ENCODE data around the gene PBX1.

PBX1 gene

GRCh38 chr1:164843743-164844500 is 284.9 kb downstream of the PBX1 start:
- no peak for DNase-seq

- no peak for DNase-seq
Observed at GRCh38 chr1:164846731-164847691, 288.0 kb downstream of the PBX1 start.

DNA sequence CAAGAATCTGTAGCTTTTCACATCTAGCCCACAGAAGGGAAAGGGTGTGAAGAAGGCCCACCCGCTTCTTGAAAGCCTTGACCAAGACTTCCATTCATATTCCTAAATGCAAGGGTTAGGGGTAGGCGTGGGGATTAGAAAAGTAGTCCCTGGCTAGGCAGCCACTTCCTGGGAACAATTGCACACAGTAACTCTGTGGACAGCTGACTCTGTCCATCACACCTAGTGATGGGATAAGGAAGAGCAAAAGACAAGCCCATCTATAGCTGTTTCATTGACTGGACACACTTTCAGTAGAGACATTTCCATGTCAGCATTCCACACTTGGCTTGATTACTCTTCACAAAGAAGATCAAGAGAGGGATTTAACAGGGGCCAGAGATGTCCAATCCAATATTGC is 294.2 kb downstream of the PBX1 start:
- DNase-seq, result no peak

- no peak for DNase-seq
Observed at GRCh38 chr1:164855716-164856329, 296.8 kb downstream of the PBX1 start.

DNA sequence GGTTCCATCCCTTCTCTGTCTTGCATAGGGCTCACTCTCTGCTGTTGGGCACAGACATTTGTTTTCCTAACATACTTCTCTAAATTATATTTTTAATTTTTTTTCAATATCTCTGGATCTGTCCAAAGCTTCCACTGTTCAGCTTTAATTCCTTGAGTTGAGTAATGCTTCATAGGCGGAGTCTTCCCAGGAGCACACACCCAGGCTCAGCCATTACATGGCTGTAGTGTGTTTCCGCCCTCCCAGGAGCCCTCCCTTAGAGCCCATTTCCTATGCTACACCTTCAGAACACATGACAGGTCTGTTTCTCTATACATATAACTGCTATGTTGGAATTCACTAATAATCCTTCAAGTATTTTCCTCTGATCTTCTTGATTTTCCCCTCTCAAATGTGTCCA is 297.4 kb downstream of the PBX1 start:
- DNase-seq, result no peak

GRCh38 chr1:164857439-164857838 is 298.5 kb downstream of the PBX1 start:
- DNase-seq, result no peak

DNA sequence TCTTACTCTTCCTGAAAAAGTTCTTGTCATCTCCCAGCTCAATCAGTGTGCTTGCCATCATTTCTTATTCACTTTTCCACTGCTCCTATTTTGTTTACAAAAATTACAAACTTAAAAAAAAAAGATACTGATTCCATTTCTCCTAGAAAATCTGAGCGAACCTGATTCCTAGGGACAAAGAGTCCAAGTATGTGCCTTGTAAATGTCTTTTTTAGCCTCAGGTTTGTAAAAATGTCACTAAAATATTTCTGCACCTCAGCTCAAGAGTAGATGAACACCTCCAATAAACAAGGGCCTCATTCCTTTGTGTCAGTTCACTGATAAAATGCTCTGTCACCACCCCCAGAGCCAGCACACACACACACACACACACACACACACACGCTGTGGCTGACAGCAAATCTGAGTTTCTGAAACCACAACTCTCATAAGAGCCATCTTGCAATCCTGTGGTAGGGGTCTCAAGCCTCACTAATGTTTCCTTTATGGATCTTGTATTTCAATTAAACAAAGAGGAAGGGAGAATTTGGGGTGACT is 299.2 kb downstream of the PBX1 start:
- no peak for DNase-seq

DNA sequence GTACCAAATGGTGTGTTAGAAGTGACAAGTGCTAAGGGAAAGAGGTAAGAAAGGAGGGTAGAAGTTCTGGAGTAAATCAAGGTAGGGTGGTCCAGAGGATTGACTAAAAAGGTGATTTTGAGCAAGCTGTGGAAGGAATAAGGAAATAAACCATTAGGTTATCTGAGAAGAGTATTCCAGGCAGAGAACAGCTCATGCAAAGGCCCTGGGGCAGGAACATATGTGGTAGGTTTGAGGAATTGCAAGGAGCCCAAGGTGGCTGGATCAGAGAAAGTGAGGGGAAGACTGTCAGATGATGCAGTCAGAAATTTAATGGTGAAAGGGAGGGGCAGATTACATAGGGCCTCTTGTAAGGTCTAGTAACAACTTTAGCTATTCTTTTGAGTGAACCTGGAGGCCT is 302.6 kb downstream of the PBX1 start:
- DNase-seq, result no peak

DNA sequence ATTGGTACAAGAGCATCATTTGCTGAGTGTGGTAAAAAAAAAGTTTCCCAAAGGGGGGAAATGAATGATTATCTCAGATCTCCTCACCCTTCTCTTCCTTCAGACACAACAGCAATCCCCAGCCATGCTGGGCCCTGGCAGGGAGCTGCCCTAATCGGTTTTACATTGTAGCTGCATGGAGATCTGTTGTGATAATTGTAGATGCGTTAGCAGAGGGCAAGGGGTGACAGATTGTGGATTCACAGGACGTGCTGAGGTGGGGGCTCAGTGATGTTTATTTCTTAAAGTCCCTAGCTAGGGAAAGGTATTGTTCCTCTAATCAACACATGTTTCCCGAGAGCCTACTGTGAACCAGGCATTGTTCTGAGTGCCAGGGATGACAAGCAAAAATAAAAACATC is 304.1 kb downstream of the PBX1 start:
- no peak for DNase-seq

- no peak for DNase-seq
Observed at GRCh38 chr1:164864161-164864560, 305.2 kb downstream of the PBX1 start.

- no peak for DNase-seq
Observed at GRCh38 chr1:164865385-164865784, 306.4 kb downstream of the PBX1 start.

- no peak for DNase-seq
Observed at GRCh38 chr1:164867590-164867989, 308.6 kb downstream of the PBX1 start.

- no peak for DNase-seq
Observed at GRCh38 chr1:164868990-164869389, 310.0 kb downstream of the PBX1 start.

DNA sequence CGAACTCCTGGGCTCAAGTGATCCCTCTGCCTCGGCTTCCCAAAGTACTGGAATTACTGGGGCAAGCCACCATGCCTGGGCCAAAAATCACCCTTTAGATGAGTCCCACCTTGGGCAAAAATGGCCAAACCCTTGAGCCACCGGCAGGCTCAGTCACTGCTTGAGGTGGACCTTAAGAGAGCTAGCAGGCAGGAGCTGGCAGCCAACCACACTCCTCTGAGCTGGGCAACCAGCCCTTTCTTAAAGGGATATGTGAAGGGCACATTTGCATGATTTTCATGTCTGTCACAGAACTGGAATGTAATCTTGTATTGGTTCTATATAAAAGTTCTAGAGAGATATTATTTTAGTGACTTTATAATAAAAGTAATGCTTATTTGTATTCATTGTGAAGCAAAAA is 316.5 kb downstream of the PBX1 start:
- no peak for DNase-seq

DNA sequence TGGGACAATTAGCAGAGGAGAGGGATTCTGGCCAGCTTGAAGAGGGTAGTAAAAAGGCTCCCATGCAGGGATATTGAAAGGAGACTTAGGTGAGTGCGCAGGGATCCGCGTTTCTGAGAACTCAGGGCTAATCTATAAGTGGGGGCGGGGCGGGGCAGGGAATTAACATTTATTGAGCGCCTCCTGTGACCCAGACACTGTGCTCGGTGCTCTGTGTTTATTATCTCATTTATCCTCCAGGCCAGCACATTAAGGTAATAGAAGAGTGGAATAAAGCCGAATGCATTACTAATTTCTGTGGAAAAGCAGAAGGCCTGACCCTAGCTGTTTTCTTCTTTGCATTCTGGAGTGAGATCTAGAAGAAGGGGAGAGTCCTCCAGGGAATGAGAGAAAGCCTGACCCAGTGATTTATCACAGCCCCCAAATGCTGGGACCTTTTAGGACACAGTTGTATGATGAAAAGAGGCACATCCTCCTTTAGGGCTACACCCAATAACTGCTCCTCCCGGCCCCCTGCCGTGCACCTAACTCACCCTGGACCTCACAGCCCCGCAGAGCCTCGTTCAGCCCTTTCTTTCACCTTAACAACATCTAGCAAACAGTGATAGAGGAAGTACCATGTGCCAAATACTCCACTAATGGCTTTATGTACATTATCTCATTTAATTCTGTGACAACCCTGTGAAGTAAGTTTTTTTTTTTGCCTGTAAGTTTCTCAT is 317.6 kb downstream of the PBX1 start:
- no peak for DNase-seq

DNA sequence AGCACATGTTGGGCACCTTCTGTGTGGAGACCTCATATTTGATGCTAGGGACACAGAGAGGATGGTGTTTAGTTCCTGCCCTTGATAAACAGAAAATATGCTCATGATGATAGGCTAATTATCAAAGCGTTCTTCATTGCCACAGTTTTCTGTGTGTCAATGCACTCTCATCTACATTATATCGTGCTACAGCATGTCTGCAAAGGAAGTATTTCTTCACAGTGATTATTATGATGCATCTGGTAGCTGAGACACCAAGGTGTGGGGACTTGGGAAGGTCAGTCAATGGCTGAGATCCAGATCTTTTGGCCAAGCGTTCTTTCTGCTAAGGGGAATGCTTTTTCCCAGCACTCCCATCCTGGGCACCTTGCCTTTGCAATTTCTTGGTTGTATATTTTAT is 321.2 kb downstream of the PBX1 start:
- DNase-seq, result no peak

- DNase-seq, result no peak
Observed at GRCh38 chr1:164880644-164881043, 321.7 kb downstream of the PBX1 start.

DNA sequence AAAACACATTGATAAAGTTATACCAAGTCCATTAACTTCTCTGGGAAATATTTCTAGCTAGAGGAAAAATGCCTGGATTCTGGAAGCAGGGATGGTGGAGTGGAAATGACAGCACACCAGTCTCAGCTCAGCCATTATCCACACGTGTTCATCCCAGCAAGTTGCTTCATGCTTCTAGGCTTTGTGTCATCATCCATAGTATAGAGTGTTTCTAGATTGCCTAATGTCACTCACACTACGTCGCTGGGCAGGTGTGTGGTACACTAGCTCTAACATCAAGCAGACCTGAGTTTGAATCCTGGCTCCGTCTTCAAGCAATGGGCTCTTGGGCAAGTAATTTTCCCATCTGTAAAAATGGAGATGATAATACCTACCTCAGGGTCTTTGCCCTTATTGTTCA is 326.3 kb downstream of the PBX1 start:
- no peak for DNase-seq

DNA sequence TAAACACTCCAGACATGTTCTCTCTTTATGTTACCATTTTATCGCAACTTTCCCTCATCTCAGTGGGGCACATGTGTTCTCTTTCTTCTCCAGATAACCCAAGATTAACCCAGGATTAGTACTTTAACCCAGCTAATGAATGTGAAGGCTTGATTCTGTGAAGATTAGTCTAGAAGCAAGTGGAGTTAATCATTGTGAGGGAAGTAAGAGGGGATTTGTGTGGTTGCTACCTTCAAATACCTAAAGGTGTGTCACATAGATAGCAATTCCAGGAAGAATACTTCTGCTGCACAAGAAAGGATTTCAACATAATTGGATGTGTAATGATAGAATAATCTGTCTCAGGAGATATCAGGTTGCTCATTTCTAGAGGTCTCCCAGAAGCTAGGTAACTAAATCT is 327.1 kb downstream of the PBX1 start:
- no peak for DNase-seq

- DNase-seq, result no peak
Observed at GRCh38 chr1:164891615-164892014, 332.6 kb downstream of the PBX1 start.

- no peak for DNase-seq
Observed at GRCh38 chr1:164895026-164895912, 336.3 kb downstream of the PBX1 start.

DNA sequence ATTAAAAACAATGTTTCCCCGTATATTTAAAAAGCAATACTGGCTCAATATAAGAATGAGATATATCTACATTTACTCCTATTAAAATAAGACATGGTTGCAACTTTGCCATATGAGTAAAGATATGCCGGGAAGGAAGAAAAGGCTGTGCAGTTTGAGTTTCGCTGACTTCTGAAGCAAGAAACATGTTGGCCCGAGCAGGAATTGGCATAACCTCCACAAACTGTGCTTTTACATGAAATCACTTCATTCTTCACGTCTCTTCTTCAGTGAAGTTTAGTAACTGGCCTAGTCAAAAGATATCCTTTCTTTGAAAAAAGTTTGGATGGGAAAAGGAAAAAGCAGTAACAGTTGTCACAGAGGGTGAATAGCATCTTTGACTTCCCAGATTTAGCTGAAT is 342.0 kb downstream of the PBX1 start:
- DNase-seq, result no peak

Data from NCI-H1417 treated with DMSO at 0.1 percent for 48 hours (cell line).